ENCODE results near the gene RXFP4. TPM values are rescaled to one million over a fixed set of nuclear protein-coding genes. Genes with fewer than 3 reads are reported as not detected.
"Not testable (repeated sequence)": the region's sequence is repeated elsewhere in the genome, so short reads cannot be mapped to it uniquely, and the experiment has no call there.

RXFP4 gene
- total RNA-seq, 1 donor from 2014 or later = 0.16 TPM

- intact Hi-C loops (cut with micrococcal nuclease) = loop anchor here (1.0 to 10.0 kb wide), 8 partner anchors 11 to 656 kb away; partner anchors contain the start of genes KHDC4, LAMTOR2, RUSC1 and SSR2
- H3K36me3 Mint-ChIP-seq (ENCODE audit: low read depth) = peaks cover 39% of the 10 kb centered on the region
- H3K27me3 Mint-ChIP-seq (ENCODE audit: insufficient read depth) = no peaks in the 10 kb centered on the region
- peaks cover 80% of the 10 kb centered on the region for H3K4me1 Mint-ChIP-seq (ENCODE audit: low read depth)
- DNase-seq (ENCODE audit: low spot score) = peak; percentile 32
- peak overlapping the region; percentile 92 for H3K4me3 Mint-ChIP-seq
- H3K27ac Mint-ChIP-seq = peak overlapping the region; percentile 95
- H3K9me3 Mint-ChIP-seq = no peaks in the 10 kb centered on the region
These were observed 36.4 kb downstream of the RXFP4 start for GRCh38 chr1:155977690-155978324.

GRCh38 chr1:155978325-155978972 is 37.0 kb downstream of the RXFP4 start, which contains the start of gene ARHGEF2:
Gene ARHGEF2, minus strand, starts transcription at chr1:155978547. Its CDS starts 120 bp downstream, at chr1:155978427.
- peak within 1 kb of the TSS; percentile 92 for H3K4me3 Mint-ChIP-seq
- H3K9me3 Mint-ChIP-seq = no peaks in the 10 kb centered on the region
- peak within 1 kb of the TSS; percentile 95 for H3K27ac Mint-ChIP-seq
- peak; percentile 71 for DNase-seq (ENCODE audit: low spot score)
- H3K36me3 Mint-ChIP-seq (ENCODE audit: low read depth) = peaks cover 37% of the 10 kb centered on the region
- H3K4me1 Mint-ChIP-seq (ENCODE audit: low read depth) = peaks cover 78% of the 10 kb centered on the region
- no peaks in the 10 kb centered on the region for H3K27me3 Mint-ChIP-seq (ENCODE audit: insufficient read depth)
- intact Hi-C loops (cut with micrococcal nuclease) = loop anchor here (1.0 to 10.0 kb wide), 7 partner anchors 42 to 656 kb away; partner anchors contain the start of genes KHDC4, LAMTOR2, RUSC1 and SSR2

- Mint-ChIP-seq H3K27me3 (ENCODE audit: insufficient read depth) (no peaks in the 10 kb centered on the region), H3K9me3 (no peaks in the 10 kb centered on the region), H3K36me3 (ENCODE audit: low read depth) (peaks cover 37% of the 10 kb centered on the region), H3K27ac (peak overlapping the region; percentile 95), H3K4me1 (ENCODE audit: low read depth) (peaks cover 75% of the 10 kb centered on the region), H3K4me3 (peak overlapping the region; percentile 92)
- DNase-seq (ENCODE audit: low spot score) = peak; percentile 5
- intact Hi-C loops (cut with micrococcal nuclease) = loop anchor here (1.0 to 10.0 kb wide), 8 partner anchors 41 to 657 kb away; partner anchors contain the start of genes KHDC4, LAMTOR2, RIT1 and RUSC1
These were observed 37.6 kb downstream of the RXFP4 start for GRCh38 chr1:155978973-155979429.

- no peaks in the 10 kb centered on the region for H3K27me3 Mint-ChIP-seq (ENCODE audit: insufficient read depth)
- intact Hi-C loops (cut with micrococcal nuclease) = loop anchor here (1.0 to 10.0 kb wide), 4 partner anchors 68 to 657 kb away; partner anchors contain the start of genes RIT1 and RUSC1
- no peaks in the 10 kb centered on the region for H3K9me3 Mint-ChIP-seq
- H3K36me3 Mint-ChIP-seq (ENCODE audit: low read depth) = peaks cover 31% of the 10 kb centered on the region
- H3K4me3 Mint-ChIP-seq = peak overlapping the region; percentile 92
- H3K27ac Mint-ChIP-seq = peak overlapping the region; percentile 95
- DNase-seq (ENCODE audit: low spot score) = no peak
- H3K4me1 Mint-ChIP-seq (ENCODE audit: low read depth) = peaks cover 67% of the 10 kb centered on the region
These were observed 38.3 kb downstream of the RXFP4 start for GRCh38 chr1:155979597-155980343.

GRCh38 chr1:155981266-155982088 is 40.0 kb downstream of the RXFP4 start:
- intact Hi-C loops (cut with micrococcal nuclease) = no loop called here
- H3K27ac Mint-ChIP-seq = peak overlapping the region; percentile 95

GRCh38 chr1:155982106-155982505 is 40.7 kb downstream of the RXFP4 start:
- peak overlapping the region; percentile 49 for H3K4me3 Mint-ChIP-seq
- peaks cover 44% of the 10 kb centered on the region for H3K4me1 Mint-ChIP-seq (ENCODE audit: low read depth)
- peak overlapping the region; percentile 74 for H3K27ac Mint-ChIP-seq
- no peak for DNase-seq (ENCODE audit: low spot score)
- no peaks in the 10 kb centered on the region for H3K9me3 Mint-ChIP-seq
- H3K36me3 Mint-ChIP-seq (ENCODE audit: low read depth) = peaks cover 13% of the 10 kb centered on the region
- no peaks in the 10 kb centered on the region for H3K27me3 Mint-ChIP-seq (ENCODE audit: insufficient read depth)
- intact Hi-C loops (cut with micrococcal nuclease) = no loop called here

More at GRCh38 chr1:155981266-155982088, 40.0 kb downstream of the RXFP4 start:
- Mint-ChIP-seq H3K36me3 (ENCODE audit: low read depth) (peaks cover 17% of the 10 kb centered on the region), H3K4me1 (ENCODE audit: low read depth) (peaks cover 50% of the 10 kb centered on the region), H3K4me3 (peak overlapping the region; percentile 92), H3K27me3 (ENCODE audit: insufficient read depth) (no peaks in the 10 kb centered on the region), H3K9me3 (no peaks in the 10 kb centered on the region)
- peak; percentile 19 for DNase-seq (ENCODE audit: low spot score)

- no peak for DNase-seq (ENCODE audit: low spot score)
- Mint-ChIP-seq H3K27ac (no peak overlapping the region), H3K4me1 (ENCODE audit: low read depth) (peaks cover 39% of the 10 kb centered on the region), H3K27me3 (ENCODE audit: insufficient read depth) (no peaks in the 10 kb centered on the region), H3K36me3 (ENCODE audit: low read depth) (peaks cover 7% of the 10 kb centered on the region), H3K4me3 (no peak overlapping the region), H3K9me3 (no peaks in the 10 kb centered on the region)
- intact Hi-C loops (cut with micrococcal nuclease) = no loop called here
These were observed 42.0 kb downstream of the RXFP4 start for GRCh38 chr1:155983191-155984024.

- H3K36me3 Mint-ChIP-seq (ENCODE audit: low read depth) = peaks cover 7% of the 10 kb centered on the region
- DNase-seq (ENCODE audit: low spot score) = no peak
- intact Hi-C loops (cut with micrococcal nuclease) = no loop called here
- H3K27ac Mint-ChIP-seq = no peak overlapping the region
- H3K4me1 Mint-ChIP-seq (ENCODE audit: low read depth) = peaks cover 47% of the 10 kb centered on the region
- H3K9me3 Mint-ChIP-seq = no peaks in the 10 kb centered on the region
- H3K4me3 Mint-ChIP-seq = no peak overlapping the region
- no peaks in the 10 kb centered on the region for H3K27me3 Mint-ChIP-seq (ENCODE audit: insufficient read depth)
These were observed 42.9 kb downstream of the RXFP4 start for GRCh38 chr1:155984341-155984740.

GRCh38 chr1:155984903-155985645 is 43.6 kb downstream of the RXFP4 start:
- H3K9me3 Mint-ChIP-seq; intact Hi-C loops (cut with micrococcal nuclease); H3K27me3 Mint-ChIP-seq (ENCODE audit: insufficient read depth); H3K27ac Mint-ChIP-seq; H3K4me3 Mint-ChIP-seq; H3K36me3 Mint-ChIP-seq (ENCODE audit: low read depth); DNase-seq (ENCODE audit: low spot score): not testable (repeated sequence)
- H3K4me1 Mint-ChIP-seq (ENCODE audit: low read depth) = peaks cover 47% of the 10 kb centered on the region

GRCh38 chr1:155989242-155990004 is 48.0 kb downstream of the RXFP4 start:
- Mint-ChIP-seq H3K4me1 (ENCODE audit: low read depth) (peaks cover 18% of the 10 kb centered on the region), H3K27me3 (ENCODE audit: insufficient read depth) (no peaks in the 10 kb centered on the region), H3K4me3 (no peak overlapping the region), H3K27ac (no peak overlapping the region), H3K36me3 (ENCODE audit: low read depth) (no peaks in the 10 kb centered on the region), H3K9me3 (no peaks in the 10 kb centered on the region)
- peak; percentile 77 for DNase-seq (ENCODE audit: low spot score)
- intact Hi-C loops (cut with micrococcal nuclease) = loop anchor here (1.0 kb wide), 4 partner anchors 12 to 55 kb away; partner anchors contain the start of gene KHDC4

Measured in activated T-helper 1 cell treated with anti-CD3 and anti-CD28 coated beads, Interleukin-12 subunit alpha, Interleukin-12 subunit beta, Interleukin-2, Interleukin-4 antibody, amounts not matched to agents 30 ng/mL and 10 ng/mL and 1 ng/mL, durations not matched to agents 14 hours and 24 hours and 36 hours (primary cell).